HepG2 (cell line): ENCODE results near the gene ITIH3. TPM values are rescaled to one million over a fixed set of nuclear protein-coding genes. Genes with fewer than 3 reads are reported as not detected.

Source experiments
- ARNT ChIP-seq: fragments of 450-650 bp; IDR thresholded peaks from 2 replicates; pipeline ENCODE4 v1.6.1; 2017
- FOXC1 ChIP-seq: sonication (generic); formaldehyde crosslinking; IDR thresholded peaks from 2 replicates; pipeline ENCODE4 v1.8.0; 2022; ENCODE audit warnings: mild to moderate bottlenecking, missing genetic modification reagents, borderline replicate concordance
- MED1 ChIP-seq: sonication (generic); formaldehyde crosslinking; IDR thresholded peaks from 2 replicates; pipeline ENCODE4 v1.4.0; 2020; ENCODE audit warnings: missing genetic modification reagents
- MXD3 ChIP-seq: IDR thresholded peaks from 2 replicates; pipeline ENCODE4 v1.6.1; 2016; ENCODE audit warnings: mild to moderate bottlenecking, missing biosample characterization, missing genetic modification reagents
- REXO4 ChIP-seq: sonication (generic); formaldehyde crosslinking; IDR thresholded peaks from 2 replicates; pipeline ENCODE4 v1.8.0; 2022; ENCODE audit warnings: missing genetic modification reagents, mild to moderate bottlenecking, borderline replicate concordance
- SCMH1 ChIP-seq: sonication (generic); formaldehyde crosslinking; IDR thresholded peaks from 2 replicates; pipeline ENCODE4 v1.9.0; 2021; ENCODE audit warnings: missing genetic modification reagents, mild to moderate bottlenecking, borderline replicate concordance
- SETDB1 ChIP-seq: sonication (generic); formaldehyde crosslinking; IDR thresholded peaks from 2 replicates; pipeline ENCODE4 v1.5.1; 2020; ENCODE audit warnings: missing genetic modification reagents, mild to moderate bottlenecking, borderline replicate concordance
- ZGPAT ChIP-seq: IDR thresholded peaks from 2 replicates; pipeline ENCODE4 v1.6.1; 2016; ENCODE audit warnings: mild to moderate bottlenecking
- ZNF230 ChIP-seq: sonication (generic); formaldehyde crosslinking; IDR thresholded peaks from 2 replicates; pipeline ENCODE4 v1.4.0; 2020; ENCODE audit warnings: mild to moderate bottlenecking, missing genetic modification reagents
- ZNF350 ChIP-seq: sonication (generic); formaldehyde crosslinking; IDR thresholded peaks from 2 replicates; pipeline ENCODE4 v1.4.0; 2020; ENCODE audit warnings: mild to moderate bottlenecking, low read depth, missing genetic modification reagents, borderline replicate concordance
- ZNF589 ChIP-seq: sonication (generic); formaldehyde crosslinking; conservative IDR thresholded peaks from 2 replicates; pipeline ENCODE4 v1.8.0; 2022; ENCODE audit warnings: mild to moderate bottlenecking, moderate library complexity, missing genetic modification reagents
- ZNF720 ChIP-seq: sonication (generic); formaldehyde crosslinking; IDR thresholded peaks from 2 replicates; pipeline ENCODE4 v1.4.0; 2020; ENCODE audit warnings: missing genetic modification reagents
- ZNF83 ChIP-seq: sonication (generic); formaldehyde crosslinking; IDR thresholded peaks from 2 replicates; pipeline ENCODE4 v1.4.0; 2020; ENCODE audit warnings: missing genetic modification reagents, mild to moderate bottlenecking, borderline replicate concordance
- polyA plus RNA-seq, 8 experiments: library from polyadenylated mRNA; depleted of rRNA in 3 of 8; stranded (reverse) in 7 of 8; unstranded in 1 of 8; fragments of >200 nt; fragmentation: Illumina TruSeq in 4 of 8; extraction: Trizol in 4 of 8; gene quantifications; 2 replicates each; pipeline versions ENCODE4 v1.2.1 to v1.2.3, GENCODE V29; 2011 to 2016; ENCODE audit warnings: low read depth in 4 of 8, missing spikeins in 1 of 8, mixed read lengths in 1 of 8; ENCODE audit not compliant: insufficient read depth in 1 of 8
- total RNA-seq, 5 experiments: library from RNA; depleted of rRNA; stranded (reverse); fragments of >200 nt; fragmentation: Illumina TruSeq; extraction: Trizol; gene quantifications; 2 replicates each; pipeline ENCODE4 v1.2.3, GENCODE V29; 2016; ENCODE audit warnings: low read depth in 1 of 5
- TF ChIP-seq, protein P1 (sequence below): sonication (generic); formaldehyde crosslinking; IDR thresholded peaks from 2 replicates; pipeline ENCODE4 v1.4.0; 2020; ENCODE audit warnings: missing genetic modification reagents, mild to moderate bottlenecking, borderline replicate concordance
- TF ChIP-seq, protein P2 (sequence below): sonication (generic); formaldehyde crosslinking; IDR thresholded peaks from 2 replicates; pipeline ENCODE4 v1.8.0; 2022; ENCODE audit warnings: missing genetic modification reagents, mild to moderate bottlenecking, borderline replicate concordance
- TF ChIP-seq, protein P3 (sequence below), 2 experiments: sonication (generic) in 1 of 2; formaldehyde crosslinking in 1 of 2; IDR thresholded peaks; 2 replicates each; pipeline versions ENCODE4 v1.4.0 to v1.6.1; 2018 to 2020; ENCODE audit warnings: missing genetic modification reagents in 2 of 2, borderline replicate concordance in 1 of 2, low read depth in 1 of 2, mild to moderate bottlenecking in 1 of 2, missing biosample characterization in 1 of 2

ITIH3 gene
- total and polyA plus RNA-seq, 2 of the 13 experiments (the other 11 are each of a cell fraction or from before 2014, with no cell fraction given), result 105 to 632 TPM

DNA sequence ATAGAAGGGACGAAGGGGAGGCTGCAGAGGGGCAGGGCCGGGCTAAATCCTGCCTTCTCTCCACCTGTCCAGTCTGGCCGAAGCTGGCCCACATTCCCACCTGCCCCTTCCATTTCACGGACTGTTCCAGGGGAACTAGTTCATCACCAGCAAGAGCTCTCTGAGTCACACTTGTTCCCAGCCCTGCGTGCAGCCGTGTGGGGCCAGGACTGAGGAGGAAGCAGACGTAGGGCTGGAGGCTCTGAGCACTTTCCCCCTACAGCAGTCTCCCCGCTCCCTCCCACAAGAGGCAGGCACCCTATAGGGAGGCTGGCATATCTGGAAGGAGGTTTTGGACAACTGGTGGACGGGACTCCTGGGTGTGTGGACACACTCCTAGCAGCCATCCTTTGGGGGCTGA is 32.8 kb downstream of the ITIH3 start (continued):
- TF ChIP-seq, protein P1, sequence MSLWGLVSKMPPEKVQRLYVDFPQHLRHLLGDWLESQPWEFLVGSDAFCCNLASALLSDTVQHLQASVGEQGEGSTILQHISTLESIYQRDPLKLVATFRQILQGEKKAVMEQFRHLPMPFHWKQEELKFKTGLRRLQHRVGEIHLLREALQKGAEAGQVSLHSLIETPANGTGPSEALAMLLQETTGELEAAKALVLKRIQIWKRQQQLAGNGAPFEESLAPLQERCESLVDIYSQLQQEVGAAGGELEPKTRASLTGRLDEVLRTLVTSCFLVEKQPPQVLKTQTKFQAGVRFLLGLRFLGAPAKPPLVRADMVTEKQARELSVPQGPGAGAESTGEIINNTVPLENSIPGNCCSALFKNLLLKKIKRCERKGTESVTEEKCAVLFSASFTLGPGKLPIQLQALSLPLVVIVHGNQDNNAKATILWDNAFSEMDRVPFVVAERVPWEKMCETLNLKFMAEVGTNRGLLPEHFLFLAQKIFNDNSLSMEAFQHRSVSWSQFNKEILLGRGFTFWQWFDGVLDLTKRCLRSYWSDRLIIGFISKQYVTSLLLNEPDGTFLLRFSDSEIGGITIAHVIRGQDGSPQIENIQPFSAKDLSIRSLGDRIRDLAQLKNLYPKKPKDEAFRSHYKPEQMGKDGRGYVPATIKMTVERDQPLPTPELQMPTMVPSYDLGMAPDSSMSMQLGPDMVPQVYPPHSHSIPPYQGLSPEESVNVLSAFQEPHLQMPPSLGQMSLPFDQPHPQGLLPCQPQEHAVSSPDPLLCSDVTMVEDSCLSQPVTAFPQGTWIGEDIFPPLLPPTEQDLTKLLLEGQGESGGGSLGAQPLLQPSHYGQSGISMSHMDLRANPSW (CRISPR knock-in tag), result 0 out of 2 replicates have a peak, but pooled peaks have one; percentile 45
- TF ChIP-seq ZNF720 (CRISPR knock-in tag) (no peak), ZNF230 (CRISPR knock-in tag) (no peak), REXO4 (no peak), FOXC1 (no peak), MED1 (no peak), ZNF350 (0 out of 2 replicates have a peak, but pooled peaks have one; percentile 54), SETDB1 (no peak), MXD3 (CRISPR knock-in tag) (0 out of 2 replicates have a peak, but pooled peaks have one; percentile 20), ZNF589 (CRISPR knock-in tag) (no peak), ZNF83 (CRISPR knock-in tag) (peak; percentile 28; the same call in 1 of the 2 replicates), SCMH1 (CRISPR knock-in tag) (no peak), ARNT (no peak), ZGPAT (CRISPR knock-in tag) (no peak)
- TF ChIP-seq, protein P2, sequence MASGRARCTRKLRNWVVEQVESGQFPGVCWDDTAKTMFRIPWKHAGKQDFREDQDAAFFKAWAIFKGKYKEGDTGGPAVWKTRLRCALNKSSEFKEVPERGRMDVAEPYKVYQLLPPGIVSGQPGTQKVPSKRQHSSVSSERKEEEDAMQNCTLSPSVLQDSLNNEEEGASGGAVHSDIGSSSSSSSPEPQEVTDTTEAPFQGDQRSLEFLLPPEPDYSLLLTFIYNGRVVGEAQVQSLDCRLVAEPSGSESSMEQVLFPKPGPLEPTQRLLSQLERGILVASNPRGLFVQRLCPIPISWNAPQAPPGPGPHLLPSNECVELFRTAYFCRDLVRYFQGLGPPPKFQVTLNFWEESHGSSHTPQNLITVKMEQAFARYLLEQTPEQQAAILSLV (CRISPR knock-in tag), result no peak
- TF ChIP-seq, protein P3, sequence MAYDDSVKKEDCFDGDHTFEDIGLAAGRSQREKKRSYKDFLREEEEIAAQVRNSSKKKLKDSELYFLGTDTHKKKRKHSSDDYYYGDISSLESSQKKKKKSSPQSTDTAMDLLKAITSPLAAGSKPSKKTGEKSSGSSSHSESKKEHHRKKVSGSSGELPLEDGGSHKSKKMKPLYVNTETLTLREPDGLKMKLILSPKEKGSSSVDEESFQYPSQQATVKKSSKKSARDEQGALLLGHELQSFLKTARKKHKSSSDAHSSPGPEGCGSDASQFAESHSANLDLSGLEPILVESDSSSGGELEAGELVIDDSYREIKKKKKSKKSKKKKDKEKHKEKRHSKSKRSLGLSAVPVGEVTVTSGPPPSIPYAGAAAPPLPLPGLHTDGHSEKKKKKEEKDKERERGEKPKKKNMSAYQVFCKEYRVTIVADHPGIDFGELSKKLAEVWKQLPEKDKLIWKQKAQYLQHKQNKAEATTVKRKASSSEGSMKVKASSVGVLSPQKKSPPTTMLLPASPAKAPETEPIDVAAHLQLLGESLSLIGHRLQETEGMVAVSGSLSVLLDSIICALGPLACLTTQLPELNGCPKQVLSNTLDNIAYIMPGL (CRISPR knock-in tag; IDR thresholded peaks at IDR 0.05; ENCODE audit: borderline replicate concordance in 1 of 2, low read depth in 1 of 2), result no peak
